Measurements from ENCODE around the gene KRT76.

DNA sequence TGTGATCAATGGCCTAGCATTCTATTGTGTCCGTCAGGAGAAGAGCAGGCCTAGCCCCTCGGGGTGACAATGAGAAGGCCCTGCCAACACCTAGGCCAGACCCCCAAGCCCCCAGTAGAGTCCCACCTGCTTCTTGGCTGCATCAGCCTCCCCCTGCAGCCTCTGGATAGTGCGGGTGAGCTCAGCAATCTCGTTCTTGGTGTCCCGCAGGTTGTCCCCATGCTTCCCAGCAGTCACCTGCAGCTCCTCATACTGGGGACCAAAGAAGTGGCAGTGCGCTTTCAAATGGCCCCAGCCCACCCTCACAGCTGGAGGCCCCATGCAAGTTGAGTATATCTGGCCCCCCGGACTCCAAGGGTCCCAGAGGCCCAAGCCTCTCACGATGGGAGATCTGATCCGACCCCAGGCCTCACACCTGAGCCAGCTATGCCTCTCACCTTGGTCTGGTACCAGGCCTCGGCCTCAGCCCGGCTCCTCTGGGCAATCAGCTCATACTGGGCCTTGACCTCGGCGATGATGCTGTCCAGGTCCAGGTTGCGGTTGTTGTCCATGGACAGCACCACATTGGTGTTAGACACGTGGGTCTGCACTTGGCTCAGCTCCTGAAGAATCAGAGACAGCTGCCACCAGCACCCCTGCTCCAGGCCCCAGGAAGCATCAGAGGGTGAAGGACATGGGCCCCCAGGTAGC is 46.8 kb upstream of the KRT76 start:
- TF ChIP-seq, protein P1, sequence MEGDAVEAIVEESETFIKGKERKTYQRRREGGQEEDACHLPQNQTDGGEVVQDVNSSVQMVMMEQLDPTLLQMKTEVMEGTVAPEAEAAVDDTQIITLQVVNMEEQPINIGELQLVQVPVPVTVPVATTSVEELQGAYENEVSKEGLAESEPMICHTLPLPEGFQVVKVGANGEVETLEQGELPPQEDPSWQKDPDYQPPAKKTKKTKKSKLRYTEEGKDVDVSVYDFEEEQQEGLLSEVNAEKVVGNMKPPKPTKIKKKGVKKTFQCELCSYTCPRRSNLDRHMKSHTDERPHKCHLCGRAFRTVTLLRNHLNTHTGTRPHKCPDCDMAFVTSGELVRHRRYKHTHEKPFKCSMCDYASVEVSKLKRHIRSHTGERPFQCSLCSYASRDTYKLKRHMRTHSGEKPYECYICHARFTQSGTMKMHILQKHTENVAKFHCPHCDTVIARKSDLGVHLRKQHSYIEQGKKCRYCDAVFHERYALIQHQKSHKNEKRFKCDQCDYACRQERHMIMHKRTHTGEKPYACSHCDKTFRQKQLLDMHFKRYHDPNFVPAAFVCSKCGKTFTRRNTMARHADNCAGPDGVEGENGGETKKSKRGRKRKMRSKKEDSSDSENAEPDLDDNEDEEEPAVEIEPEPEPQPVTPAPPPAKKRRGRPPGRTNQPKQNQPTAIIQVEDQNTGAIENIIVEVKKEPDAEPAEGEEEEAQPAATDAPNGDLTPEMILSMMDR (IDR thresholded peaks at IDR 0.05), result no peak
- TF ChIP-seq POLR2A (IDR thresholded peaks at IDR 0.05) (no peak), POLR2AphosphoS5 (IDR thresholded peaks at IDR 0.05) (no peak)

Data from gastroesophageal sphincter (tissue), 3 donors.